ENCODE data around the gene ARID5A.

The ARID5A gene

GRCh38 chr2:96509114-96509846 is 27.3 kb upstream of the ARID5A start:
- TF ChIP-seq CTCF (IDR thresholded peaks at IDR 0.05): peak; percentile 88

GRCh38 chr2:96509847-96510230 is 26.7 kb upstream of the ARID5A start:
- TF ChIP-seq CTCF (IDR thresholded peaks at IDR 0.05): no peak

GRCh38 chr2:96510931-96511595 is 25.5 kb upstream of the ARID5A start:
- no peak for TF ChIP-seq CTCF (IDR thresholded peaks at IDR 0.05)

GRCh38 chr2:96511851-96512250 is 24.7 kb upstream of the ARID5A start:
- no peak for TF ChIP-seq CTCF (IDR thresholded peaks at IDR 0.05)

GRCh38 chr2:96512341-96512740 is 24.2 kb upstream of the ARID5A start:
- no peak for TF ChIP-seq CTCF (IDR thresholded peaks at IDR 0.05)

- TF ChIP-seq CTCF (IDR thresholded peaks at IDR 0.05): no peak
These were observed 22.0 kb upstream of the ARID5A start for GRCh38 chr2:96514521-96514920.

GRCh38 chr2:96517079-96517478 is 19.5 kb upstream of the ARID5A start:
- no peak for TF ChIP-seq CTCF (IDR thresholded peaks at IDR 0.05)
